HG03108 (cell line): ENCODE measurements around the gene KCNK1.

ENCODE experiments used
- ATAC-seq: cut with Tn5 transposase; IDR thresholded peaks from one replicate; pipeline ENCODE4 v1.9.1; 2021; ENCODE audit warnings: moderate library complexity; ENCODE audit not compliant: unreplicated experiment

KCNK1 gene

GRCh38 chr1:233695901-233696300, 82.0 kb downstream of the KCNK1 start:
- peak; percentile 85 for ATAC-seq

DNA sequence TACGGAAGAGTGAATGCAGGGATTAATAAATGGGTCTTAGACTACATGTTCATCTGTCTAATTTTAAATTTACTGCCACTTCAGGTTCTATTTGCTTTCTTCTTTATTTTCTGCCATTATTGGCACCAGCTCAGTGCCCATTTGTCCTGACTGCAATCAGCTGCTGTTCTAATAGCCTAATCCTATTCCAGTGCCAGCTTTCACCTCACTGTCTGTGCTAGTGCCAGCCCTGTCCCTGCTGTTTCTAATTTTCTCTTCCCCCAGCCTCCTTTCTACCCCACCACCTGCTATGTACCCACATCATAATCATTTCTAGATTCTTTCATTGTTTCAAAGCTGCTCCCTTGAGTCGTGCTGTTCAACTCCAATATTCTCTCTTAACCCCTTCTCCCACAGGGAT, 86.4 kb downstream of the KCNK1 start:
- no peak for ATAC-seq

DNA sequence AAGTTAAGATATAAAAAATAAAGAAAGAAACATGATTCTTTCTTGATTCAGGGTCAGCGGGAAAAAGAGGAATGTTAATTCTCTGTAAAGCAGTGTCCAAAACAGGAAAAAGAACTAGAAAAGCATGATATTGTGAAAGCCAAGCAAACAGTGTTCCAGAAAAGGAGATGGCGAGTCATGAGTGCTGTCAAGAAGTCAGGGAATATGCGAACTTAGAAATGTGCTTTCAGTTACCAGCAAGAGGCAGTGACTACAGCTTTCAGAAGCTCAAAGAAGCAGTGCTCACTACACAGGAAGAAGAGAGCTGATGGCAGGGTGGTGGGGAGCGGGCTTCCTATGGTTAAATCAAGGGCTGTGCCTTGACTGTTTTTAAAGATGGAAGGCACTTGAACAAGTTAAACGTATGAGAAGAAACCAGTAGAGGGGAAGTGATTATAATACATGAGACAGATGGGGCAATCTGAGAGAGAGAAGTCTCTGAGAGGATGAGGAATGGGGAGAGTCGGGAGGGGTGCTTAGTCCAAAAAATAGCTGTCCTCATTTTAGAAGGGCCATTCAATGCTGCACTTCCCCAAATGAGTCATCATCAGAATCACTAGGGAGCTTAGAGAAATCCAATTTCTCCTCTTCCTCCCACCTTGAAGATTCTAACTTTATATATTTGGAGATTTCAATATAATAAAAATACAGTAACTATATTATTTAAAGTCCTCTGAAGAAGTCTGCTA, 90.4 kb downstream of the KCNK1 start:
- ATAC-seq = no peak

DNA sequence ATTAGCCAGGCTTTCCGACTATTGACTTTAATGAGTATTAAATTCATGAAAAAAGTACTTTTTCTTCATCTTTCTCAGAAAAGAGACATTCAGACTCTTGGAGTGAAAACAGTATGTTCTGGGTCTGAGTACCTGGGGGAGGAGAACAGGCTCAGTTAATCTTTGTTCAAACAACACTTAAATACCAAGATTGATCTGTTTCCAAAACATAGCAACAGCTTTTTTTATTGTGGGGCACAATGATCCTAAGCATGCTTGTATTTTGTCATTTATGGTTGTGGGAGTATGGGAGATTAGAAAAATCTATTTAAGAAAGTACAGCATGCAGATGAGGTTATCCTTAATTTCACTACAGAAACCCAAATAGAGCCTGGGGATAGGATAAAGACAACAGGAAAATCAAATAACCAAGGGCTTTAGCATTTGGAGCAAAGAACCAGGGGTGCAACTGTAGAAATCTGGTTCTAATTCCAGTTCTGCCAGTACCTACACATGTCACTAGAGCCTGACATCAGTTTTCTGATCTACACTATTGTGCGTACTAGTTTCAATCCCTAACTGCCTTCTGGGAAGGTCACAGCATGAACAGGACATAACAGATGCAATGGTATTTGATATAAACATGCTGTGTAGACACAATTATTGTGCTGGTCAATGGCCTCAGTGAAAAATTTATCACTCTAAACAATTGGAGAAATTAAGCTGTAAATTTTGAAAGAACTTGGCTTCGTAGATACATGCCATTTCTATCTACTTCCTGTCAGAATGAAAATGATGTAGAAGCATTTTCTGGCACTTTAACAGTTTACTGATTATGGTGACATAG, 91.2 kb downstream of the KCNK1 start:
- no peak for ATAC-seq

DNA sequence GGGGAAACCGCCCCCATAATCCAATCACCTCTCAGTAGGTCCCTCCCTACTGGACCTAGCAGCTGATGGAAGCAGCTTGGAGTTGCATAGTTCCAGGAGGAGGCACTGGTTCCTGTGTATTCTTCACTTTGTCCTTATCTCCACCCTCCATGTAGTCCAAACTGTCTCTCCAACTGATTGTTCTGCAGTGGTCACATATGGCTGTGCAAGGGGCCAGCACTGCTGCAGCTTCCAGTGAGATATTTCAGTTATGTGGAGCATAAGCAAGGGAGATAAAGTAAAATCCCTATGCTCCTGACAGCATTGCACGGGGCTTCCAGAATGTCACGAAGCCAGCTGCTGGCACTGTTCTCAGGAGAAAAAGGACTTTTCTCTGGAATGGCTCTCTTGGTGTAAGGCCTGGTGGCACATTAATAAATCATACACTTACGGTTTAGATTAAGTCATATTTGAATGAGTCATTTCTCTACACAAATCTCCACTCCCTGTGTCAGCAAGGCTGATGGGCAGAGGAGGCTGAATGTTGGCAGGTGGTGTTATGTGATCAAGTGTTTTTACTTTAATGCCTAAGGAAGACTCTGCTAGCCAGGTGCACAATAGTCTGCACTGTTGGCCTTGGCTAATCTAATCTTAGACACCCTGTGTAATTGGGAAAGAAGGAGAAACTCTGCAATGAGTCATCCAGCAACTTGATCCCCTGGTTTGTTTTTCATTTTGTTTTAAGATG, 93.4 kb downstream of the KCNK1 start:
- no peak for ATAC-seq

- no peak for ATAC-seq
These were observed 94.2 kb downstream of the KCNK1 start for GRCh38 chr1:233707880-233708815.

DNA sequence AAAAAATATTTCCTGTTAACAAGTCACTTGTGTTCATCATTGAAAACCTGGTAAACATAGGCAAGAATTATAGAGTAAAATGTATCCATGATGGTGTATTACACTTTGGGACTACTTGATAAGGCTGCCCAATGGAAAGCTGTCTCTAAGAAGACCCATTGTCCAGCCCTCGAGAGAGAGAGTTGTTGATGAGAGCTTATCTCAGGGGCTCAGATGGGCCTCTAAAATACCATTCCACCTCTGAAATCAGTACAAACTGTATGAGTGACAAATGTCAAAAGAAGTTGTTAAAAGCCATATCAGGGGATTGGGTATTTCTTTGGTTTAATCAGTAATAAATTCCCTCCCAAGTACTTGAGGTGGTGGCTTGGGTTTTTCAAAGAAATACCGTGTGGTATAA, 96.1 kb downstream of the KCNK1 start:
- ATAC-seq = no peak

DNA sequence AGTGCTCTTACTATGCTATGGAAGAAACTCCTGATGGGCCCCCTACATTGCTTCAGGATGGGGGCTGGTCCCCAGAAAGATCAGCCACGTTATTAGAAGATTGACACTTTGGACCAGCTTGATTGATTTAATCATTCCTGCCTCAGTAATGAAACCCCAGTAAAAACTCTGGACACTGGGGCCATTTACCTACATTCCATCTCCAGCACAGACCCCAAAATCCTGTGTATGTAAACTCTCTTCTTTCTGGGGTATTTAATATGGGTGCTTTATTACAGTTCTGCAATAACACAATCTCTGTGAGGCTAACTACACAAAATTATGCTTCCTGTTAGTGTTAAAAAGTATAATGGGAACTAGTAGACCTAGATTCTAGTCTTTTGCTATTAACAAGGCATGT, 96.6 kb downstream of the KCNK1 start:
- ATAC-seq = no peak

DNA sequence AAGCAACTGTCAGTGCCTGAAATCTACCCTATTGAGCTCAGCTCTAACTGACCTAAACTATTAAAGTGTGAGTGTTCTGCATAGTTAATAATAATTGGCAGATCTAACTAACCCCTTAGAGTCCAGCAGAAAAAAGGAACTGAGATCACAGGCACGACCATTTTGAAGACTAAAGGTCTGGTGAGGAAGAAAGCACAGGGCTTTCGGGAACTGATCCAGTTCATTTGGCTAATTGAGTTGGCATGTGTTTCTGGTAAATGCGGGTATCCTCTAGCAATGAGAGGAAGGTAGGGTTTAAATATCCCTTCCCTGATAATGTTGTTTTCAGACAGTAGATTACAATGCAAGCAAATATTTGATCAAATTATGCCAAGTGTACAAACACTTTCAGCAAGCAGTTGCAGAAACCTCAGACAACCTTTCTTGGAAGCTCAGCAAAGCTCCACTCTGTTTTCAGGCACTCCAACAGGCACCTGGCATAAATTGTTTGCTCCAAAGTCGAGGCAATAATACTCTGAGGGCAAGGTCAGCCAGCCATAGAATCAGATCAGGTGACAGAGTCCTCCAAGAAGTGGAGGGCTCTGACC, 100.8 kb downstream of the KCNK1 start:
- ATAC-seq = no peak

GRCh38 chr1:233718057-233718456, 104.2 kb downstream of the KCNK1 start:
- ATAC-seq = no peak

DNA sequence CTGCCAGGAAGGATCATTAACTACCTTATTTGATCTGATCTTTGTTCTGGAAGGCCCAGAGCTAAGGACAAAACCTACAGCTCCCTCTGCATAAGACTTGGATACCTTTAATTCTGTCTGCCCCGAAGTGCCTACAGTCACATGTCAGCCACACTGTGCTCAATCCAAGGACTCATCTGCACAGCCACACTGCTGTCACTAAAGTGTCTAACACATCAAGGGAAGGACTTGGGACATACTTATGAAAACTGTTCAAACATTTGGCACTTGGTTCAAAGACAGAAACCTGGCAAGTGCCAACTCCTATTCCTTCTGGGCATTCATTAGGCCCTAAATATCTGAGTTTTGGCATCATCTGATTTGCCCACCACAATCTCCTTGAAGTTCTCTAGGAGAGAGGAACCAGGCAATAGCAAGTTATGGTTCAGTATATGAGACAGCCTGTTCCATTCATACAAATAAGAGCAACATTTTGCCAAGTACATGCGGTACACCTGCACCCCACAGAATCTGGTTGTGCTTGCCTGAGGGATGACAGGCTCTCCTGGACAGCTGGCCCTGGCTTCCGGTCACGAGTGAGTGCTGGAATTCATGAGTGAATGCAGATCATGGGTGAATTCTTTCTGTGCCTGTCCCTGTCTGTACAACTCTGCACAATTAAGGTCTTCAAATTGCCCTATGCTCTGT, 105.9 kb downstream of the KCNK1 start:
- no peak for ATAC-seq

- no peak for ATAC-seq
These were observed 107.2 kb downstream of the KCNK1 start for GRCh38 chr1:233721004-233721595.
